Chondrocyte (in vitro differentiated cells): ENCODE measurements around the gene IER5. TPM values are rescaled to one million over a fixed set of nuclear protein-coding genes. Genes with fewer than 3 reads are reported as not detected.
"Not testable (repeated sequence)": the region's sequence is repeated elsewhere in the genome, so short reads cannot be mapped to it uniquely, and the experiment has no call there.

Source experiments
- DNase-seq: peaks from one replicate; pipeline ENCODE4 v3.0.0; 2021; ENCODE audit warnings: mixed read lengths, low spot score
- H3K27ac Mint-ChIP-seq: one replicate; pipeline ENCODE4 v1.8.0; 2021; ENCODE audit warnings: mild to moderate bottlenecking, moderate library complexity, mixed read lengths; ENCODE audit not compliant: unreplicated experiment
- H3K27me3 Mint-ChIP-seq: 2 replicates; pipeline ENCODE4 v1.8.0; 2021; ENCODE audit warnings: low read depth, mixed read lengths
- H3K36me3 Mint-ChIP-seq: 2 replicates; pipeline ENCODE4 v1.8.0; 2021; ENCODE audit warnings: low read depth, mixed read lengths
- H3K4me1 Mint-ChIP-seq: 2 replicates; pipeline ENCODE4 v1.8.0; 2021; ENCODE audit warnings: low read depth, mild to moderate bottlenecking, mixed read lengths
- H3K4me3 Mint-ChIP-seq: one replicate; pipeline ENCODE4 v1.8.0; 2021; ENCODE audit warnings: mild to moderate bottlenecking, moderate library complexity, mixed read lengths; ENCODE audit not compliant: unreplicated experiment
- H3K9me3 Mint-ChIP-seq: 2 replicates; pipeline ENCODE4 v1.8.0; 2021; ENCODE audit warnings: low read depth, mixed read lengths
- total RNA-seq: library from RNA; stranded (reverse); gene quantifications from 3 replicates; pipeline ENCODE4 v1.2.1, GENCODE V29; 2021
- TF ChIP-seq, protein P1 (sequence below): fragments of 200-600 bp; sonication (generic); IDR thresholded peaks from 2 replicates; pipeline ENCODE4 v1.5.0; 2021; ENCODE audit warnings: antibody characterized with exemption, mild to moderate bottlenecking, moderate library complexity

The IER5 gene
- total RNA-seq, 1 donor from 2014 or later = 15.6 TPM

DNA sequence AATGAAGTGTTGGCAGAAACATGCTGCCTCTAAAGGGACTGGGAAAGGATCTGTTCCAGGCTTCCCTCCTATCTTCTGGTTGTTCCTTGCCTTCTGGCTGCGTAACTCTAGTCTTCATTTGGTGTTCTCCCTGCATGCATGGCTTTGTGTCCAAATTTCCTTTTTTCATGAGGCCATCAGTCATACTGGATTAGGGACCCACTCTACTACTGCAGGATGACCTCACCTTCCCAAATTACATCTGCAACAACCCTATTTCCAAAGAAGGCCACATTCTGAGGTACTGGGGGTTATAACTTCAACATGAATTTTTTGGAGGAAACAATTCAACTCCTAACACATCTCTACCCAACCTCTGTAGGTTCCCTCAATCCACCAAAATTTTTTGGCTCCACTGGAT is 28.4 kb upstream of the IER5 start:
- no peak overlapping the region for H3K27ac Mint-ChIP-seq
- no peaks in the 10 kb centered on the region for H3K27me3 Mint-ChIP-seq
- H3K36me3 Mint-ChIP-seq = peaks cover 3% of the 10 kb centered on the region
- H3K9me3 Mint-ChIP-seq = peaks cover 4% of the 10 kb centered on the region
- H3K4me3 Mint-ChIP-seq = no peak overlapping the region
- TF ChIP-seq, protein P1, sequence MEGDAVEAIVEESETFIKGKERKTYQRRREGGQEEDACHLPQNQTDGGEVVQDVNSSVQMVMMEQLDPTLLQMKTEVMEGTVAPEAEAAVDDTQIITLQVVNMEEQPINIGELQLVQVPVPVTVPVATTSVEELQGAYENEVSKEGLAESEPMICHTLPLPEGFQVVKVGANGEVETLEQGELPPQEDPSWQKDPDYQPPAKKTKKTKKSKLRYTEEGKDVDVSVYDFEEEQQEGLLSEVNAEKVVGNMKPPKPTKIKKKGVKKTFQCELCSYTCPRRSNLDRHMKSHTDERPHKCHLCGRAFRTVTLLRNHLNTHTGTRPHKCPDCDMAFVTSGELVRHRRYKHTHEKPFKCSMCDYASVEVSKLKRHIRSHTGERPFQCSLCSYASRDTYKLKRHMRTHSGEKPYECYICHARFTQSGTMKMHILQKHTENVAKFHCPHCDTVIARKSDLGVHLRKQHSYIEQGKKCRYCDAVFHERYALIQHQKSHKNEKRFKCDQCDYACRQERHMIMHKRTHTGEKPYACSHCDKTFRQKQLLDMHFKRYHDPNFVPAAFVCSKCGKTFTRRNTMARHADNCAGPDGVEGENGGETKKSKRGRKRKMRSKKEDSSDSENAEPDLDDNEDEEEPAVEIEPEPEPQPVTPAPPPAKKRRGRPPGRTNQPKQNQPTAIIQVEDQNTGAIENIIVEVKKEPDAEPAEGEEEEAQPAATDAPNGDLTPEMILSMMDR = no peak
- DNase-seq = no peak
- H3K4me1 Mint-ChIP-seq = peaks cover 14% of the 10 kb centered on the region

DNA sequence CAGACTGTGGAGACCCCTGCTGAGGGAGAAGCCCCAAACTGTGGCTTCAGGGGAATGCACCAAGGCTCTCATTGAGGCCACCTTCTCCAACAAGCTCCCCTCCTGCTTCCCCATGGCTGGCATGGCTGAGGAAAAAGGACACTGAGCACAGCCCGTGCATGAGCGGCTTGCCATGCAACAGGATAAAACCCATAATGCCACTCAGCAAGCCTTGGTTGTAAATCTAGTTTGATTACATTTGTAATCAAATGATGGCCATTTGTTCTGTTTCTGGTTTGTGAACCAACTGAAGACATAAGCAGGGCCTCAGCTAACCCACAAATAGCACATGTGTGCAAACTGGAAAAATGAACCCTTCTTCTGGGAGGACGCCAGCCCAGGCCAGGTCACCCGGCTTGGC is 27.6 kb upstream of the IER5 start:
- not testable (repeated sequence) for H3K4me1 Mint-ChIP-seq, H3K4me3 Mint-ChIP-seq, H3K9me3 Mint-ChIP-seq, H3K27ac Mint-ChIP-seq, H3K27me3 Mint-ChIP-seq, H3K36me3 Mint-ChIP-seq, DNase-seq

DNA sequence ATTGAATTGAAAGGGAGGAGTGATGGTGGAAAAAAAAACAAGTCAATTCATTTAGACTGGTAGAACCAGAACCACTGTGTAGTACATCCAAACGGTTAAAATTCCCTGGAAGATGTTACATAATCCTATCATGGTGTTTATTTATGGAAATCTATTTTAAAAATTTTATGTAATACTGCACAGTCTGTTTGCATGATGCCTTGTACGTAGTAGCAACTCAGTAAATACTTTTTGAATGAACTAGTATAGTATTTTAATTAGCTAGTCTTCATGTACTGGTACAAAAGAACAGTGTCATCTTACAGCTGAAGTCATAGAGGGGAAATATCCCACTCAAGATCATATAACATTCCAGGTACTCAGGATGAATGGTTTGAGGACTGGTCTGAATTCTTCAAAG is 27.0 kb upstream of the IER5 start:
- no peak overlapping the region for H3K27ac Mint-ChIP-seq
- TF ChIP-seq, protein P1 = no peak
- H3K36me3 Mint-ChIP-seq = peaks cover 3% of the 10 kb centered on the region
- no peaks in the 10 kb centered on the region for H3K27me3 Mint-ChIP-seq
- no peak for DNase-seq
- peaks cover 9% of the 10 kb centered on the region for H3K4me1 Mint-ChIP-seq
- peaks cover 4% of the 10 kb centered on the region for H3K9me3 Mint-ChIP-seq
- H3K4me3 Mint-ChIP-seq = no peak overlapping the region

GRCh38 chr1:181061891-181062835 is 26.3 kb upstream of the IER5 start:
- Mint-ChIP-seq H3K27me3 (no peaks in the 10 kb centered on the region), H3K36me3 (peaks cover 3% of the 10 kb centered on the region), H3K27ac (no peak overlapping the region), H3K4me3 (no peak overlapping the region), H3K4me1 (peaks cover 3% of the 10 kb centered on the region), H3K9me3 (peaks cover 4% of the 10 kb centered on the region)
- no peak for DNase-seq
- TF ChIP-seq, protein P1 = no peak

- Mint-ChIP-seq H3K36me3 (peaks cover 3% of the 10 kb centered on the region), H3K9me3 (peaks cover 4% of the 10 kb centered on the region), H3K27me3 (no peaks in the 10 kb centered on the region), H3K4me3 (no peak overlapping the region), H3K27ac (no peak overlapping the region), H3K4me1 (no peaks in the 10 kb centered on the region)
- no peak for DNase-seq
- TF ChIP-seq, protein P1 = no peak
These were observed 25.6 kb upstream of the IER5 start for GRCh38 chr1:181062836-181063428.
